GM12801 (cell line): ENCODE data around the gene POLR3B.

Source experiments
- CTCF ChIP-seq: IDR thresholded peaks from one replicate; pipeline ENCODE4 v1.5.1; 2011; ENCODE audit warnings: control low read depth; ENCODE audit not compliant: insufficient read length; ENCODE audit errors: extremely low read depth

POLR3B gene

GRCh38 chr12:106345746-106346145 is 11.8 kb upstream of the POLR3B start:
- no peak for TF ChIP-seq CTCF

- no peak for TF ChIP-seq CTCF
Observed at GRCh38 chr12:106348411-106348810, 9.1 kb upstream of the POLR3B start.

GRCh38 chr12:106353175-106353574 is 4.4 kb upstream of the POLR3B start:
- TF ChIP-seq CTCF, result no peak

GRCh38 chr12:106358396-106359241 is 1.1 kb downstream of the POLR3B start:
- TF ChIP-seq CTCF, result no peak

GRCh38 chr12:106359646-106360399 is 2.3 kb downstream of the POLR3B start:
- TF ChIP-seq CTCF, result no peak

GRCh38 chr12:106360400-106360994 is 2.9 kb downstream of the POLR3B start:
- no peak for TF ChIP-seq CTCF

GRCh38 chr12:106362971-106363370 is 5.4 kb downstream of the POLR3B start:
- no peak for TF ChIP-seq CTCF
